Measurements from ENCODE around the gene HLA-G. TPM values are rescaled to one million over a fixed set of nuclear protein-coding genes. Genes with fewer than 3 reads are reported as not detected.
A peak's percentile ranks its signal among the peaks of the same experiment; 100 is the strongest.

Gene HLA-G
- total RNA-seq, 4 donors from 2014 or later: not detected

DNA sequence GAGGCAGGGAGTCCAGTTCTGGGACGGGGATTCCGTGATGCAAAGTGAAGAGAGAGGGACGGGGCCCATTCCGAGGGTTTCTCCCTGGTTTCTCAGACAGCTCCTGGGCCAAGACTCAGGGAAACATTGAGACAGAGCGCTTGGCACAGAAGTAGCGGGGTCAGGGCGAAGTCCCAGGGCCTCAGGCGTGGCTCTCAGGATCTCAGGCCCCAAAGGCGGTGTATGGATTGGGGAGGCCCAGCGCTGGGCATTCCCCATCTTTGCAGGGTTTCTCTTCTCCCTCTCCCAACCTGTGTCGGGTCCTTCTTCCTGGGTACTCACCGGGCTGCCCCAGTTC is 35.9 kb upstream of the HLA-G start:
- no peaks in the 10 kb centered on the region for H3K9me3 ChIP-seq
- peak; percentile 32 for ATAC-seq
- no peaks in the 10 kb centered on the region for H3K36me3 ChIP-seq
- peak overlapping the region in 1 of 4 donors; percentile 70 for H3K27ac ChIP-seq
- peaks cover 0 to 20% (median 0%) of the 10 kb centered on the region in 3 donors for H3K4me1 ChIP-seq
- 75 to 100% methylated on average over 3 to 6 of the region's 12 CpGs for WGBS, 2 donors (ENCODE audit: low coverage in 1 of 2)
- H3K4me3 ChIP-seq: peak overlapping the region; percentile 21 to 66
- no peak for TF ChIP-seq POLR2AphosphoS5 (IDR thresholded peaks at IDR 0.05)
- TF ChIP-seq EP300 (IDR thresholded peaks at IDR 0.05): no peak
- TF ChIP-seq, protein P1, sequence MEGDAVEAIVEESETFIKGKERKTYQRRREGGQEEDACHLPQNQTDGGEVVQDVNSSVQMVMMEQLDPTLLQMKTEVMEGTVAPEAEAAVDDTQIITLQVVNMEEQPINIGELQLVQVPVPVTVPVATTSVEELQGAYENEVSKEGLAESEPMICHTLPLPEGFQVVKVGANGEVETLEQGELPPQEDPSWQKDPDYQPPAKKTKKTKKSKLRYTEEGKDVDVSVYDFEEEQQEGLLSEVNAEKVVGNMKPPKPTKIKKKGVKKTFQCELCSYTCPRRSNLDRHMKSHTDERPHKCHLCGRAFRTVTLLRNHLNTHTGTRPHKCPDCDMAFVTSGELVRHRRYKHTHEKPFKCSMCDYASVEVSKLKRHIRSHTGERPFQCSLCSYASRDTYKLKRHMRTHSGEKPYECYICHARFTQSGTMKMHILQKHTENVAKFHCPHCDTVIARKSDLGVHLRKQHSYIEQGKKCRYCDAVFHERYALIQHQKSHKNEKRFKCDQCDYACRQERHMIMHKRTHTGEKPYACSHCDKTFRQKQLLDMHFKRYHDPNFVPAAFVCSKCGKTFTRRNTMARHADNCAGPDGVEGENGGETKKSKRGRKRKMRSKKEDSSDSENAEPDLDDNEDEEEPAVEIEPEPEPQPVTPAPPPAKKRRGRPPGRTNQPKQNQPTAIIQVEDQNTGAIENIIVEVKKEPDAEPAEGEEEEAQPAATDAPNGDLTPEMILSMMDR (IDR thresholded peaks at IDR 0.05): no peak
- no peak for TF ChIP-seq POLR2A (IDR thresholded peaks at IDR 0.05)
- H3K27me3 ChIP-seq: peaks cover 45% of the 10 kb centered on the region

DNA sequence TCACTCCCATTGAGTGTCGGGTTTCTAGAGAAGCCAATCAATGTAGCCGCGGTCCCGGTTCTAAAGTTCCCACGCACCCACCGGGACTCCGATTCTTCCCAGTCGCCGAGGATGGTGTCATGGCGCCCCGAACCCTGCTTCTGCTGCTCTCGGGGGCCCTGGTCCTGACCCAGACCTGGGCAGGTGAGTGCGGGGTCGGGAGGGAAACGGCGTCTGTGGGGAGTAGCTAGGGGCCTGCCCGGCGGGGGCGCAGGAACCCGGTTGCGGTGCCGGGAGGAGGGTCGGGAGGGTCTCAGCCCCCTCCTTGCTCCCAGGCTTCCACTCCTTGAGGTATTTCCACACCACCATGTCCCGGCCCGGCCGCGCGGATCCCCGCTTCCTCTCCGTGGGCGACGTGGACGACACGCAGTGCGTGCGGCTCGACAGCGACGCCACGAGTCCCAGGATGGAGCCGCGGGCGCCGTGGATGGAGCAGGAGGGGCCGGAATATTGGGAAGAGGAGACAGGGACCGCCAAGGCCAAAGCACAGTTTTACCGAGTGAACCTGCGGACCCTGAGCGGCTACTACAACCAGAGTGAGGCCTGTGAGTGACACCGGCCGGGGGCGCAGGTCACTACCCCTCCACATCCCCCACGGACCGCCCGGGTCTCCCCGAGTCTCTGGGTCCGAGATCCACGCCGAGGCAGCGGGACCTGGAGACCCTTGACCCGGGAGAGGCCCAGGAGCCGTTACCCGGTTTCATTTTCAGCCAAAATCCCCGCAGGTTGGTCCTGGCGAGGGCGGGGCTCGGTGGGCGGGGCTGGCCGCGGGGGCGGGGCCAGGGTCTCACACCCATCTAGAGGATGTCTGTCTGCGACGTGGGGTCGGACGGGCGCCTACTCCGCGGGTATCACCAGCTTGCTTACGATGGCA is 35.2 kb upstream of the HLA-G start:
- peak; percentile 93 for ATAC-seq
- Histone ChIP-seq H3K4me3 (peak overlapping the region; percentile 21 to 66), H3K27ac (peak overlapping the region in 2 of 4 donors; percentile 20 to 70), H3K4me1 (peaks cover 0 to 20% (median 0%) of the 10 kb centered on the region in 3 donors), H3K9me3 (no peaks in the 10 kb centered on the region), H3K36me3 (no peaks in the 10 kb centered on the region), H3K27me3 (peaks cover 45% of the 10 kb centered on the region)
- no CpG with 5 or more reads among the region's 79 CpGs for WGBS, 2 donors (ENCODE audit: low coverage in 1 of 2)
- TF ChIP-seq, protein P1 (IDR thresholded peaks at IDR 0.05): peak in 3 of 4 experiments; percentile 63 to 77 (median 76)
- TF ChIP-seq POLR2A (IDR thresholded peaks at IDR 0.05) (no peak), POLR2AphosphoS5 (IDR thresholded peaks at IDR 0.05) (no peak)

DNA sequence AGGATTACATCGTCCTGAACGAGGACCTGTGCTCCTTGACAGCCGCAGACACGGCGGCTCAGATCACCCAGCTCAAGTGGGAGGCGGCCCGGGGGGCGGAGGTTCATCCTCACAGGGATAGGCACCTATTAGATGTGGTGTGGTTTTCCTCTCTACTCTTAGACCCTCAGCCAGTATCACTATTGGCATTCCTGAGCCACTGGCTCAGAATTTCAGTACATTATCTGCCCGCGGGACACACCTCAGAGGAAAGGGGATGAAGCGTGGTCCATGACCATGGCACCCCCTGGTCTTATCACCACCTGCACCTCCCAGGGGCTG is 34.6 kb upstream of the HLA-G start:
- no CpG with 5 or more reads among the region's 11 CpGs for WGBS, 2 donors (ENCODE audit: low coverage in 1 of 2)
- no peaks in the 10 kb centered on the region for H3K36me3 ChIP-seq
- TF ChIP-seq, protein P1 (IDR thresholded peaks at IDR 0.05): no peak
- TF ChIP-seq POLR2A (IDR thresholded peaks at IDR 0.05) (no peak), EP300 (IDR thresholded peaks at IDR 0.05) (no peak), POLR2AphosphoS5 (IDR thresholded peaks at IDR 0.05) (no peak)
- H3K4me1 ChIP-seq: peaks cover 0 to 20% (median 0%) of the 10 kb centered on the region in 3 donors
- H3K9me3 ChIP-seq: no peaks in the 10 kb centered on the region
- peaks cover 48% of the 10 kb centered on the region for H3K27me3 ChIP-seq
- H3K27ac ChIP-seq: peak overlapping the region in 1 of 4 donors; percentile 20
- ATAC-seq: no peak
- H3K4me3 ChIP-seq: peak overlapping the region; percentile 21 to 66

DNA sequence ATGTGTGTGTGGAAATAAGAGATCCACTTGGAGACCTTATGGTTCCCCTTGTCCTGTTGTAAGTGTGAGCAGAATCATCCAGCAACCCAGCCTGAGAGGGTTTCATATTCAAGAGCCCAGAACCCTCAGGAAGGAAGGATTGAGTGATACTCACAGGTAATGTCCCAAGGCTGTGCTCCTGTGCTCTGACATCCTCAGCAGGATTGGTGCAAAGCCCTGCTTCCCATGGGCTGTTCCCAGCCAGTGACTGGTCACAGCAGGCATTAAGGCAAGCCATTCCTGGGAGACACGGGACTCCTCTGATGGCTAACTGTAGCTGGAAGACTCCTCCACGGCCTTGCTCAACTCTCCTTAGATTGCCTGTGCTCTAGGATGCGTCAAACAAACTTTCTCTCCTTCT is 33.8 kb upstream of the HLA-G start:
- Histone ChIP-seq H3K4me1 (peaks cover 0 to 20% (median 0%) of the 10 kb centered on the region in 3 donors), H3K27ac (no peak overlapping the region), H3K9me3 (no peaks in the 10 kb centered on the region), H3K4me3 (no peak overlapping the region), H3K27me3 (peaks cover 45% of the 10 kb centered on the region), H3K36me3 (no peaks in the 10 kb centered on the region)
- 61 to 88% methylated on average over 1 to 3 of the region's 3 CpGs for WGBS, 2 donors (ENCODE audit: low coverage in 1 of 2)
- TF ChIP-seq EP300 (IDR thresholded peaks at IDR 0.05): no peak
- TF ChIP-seq POLR2A (IDR thresholded peaks at IDR 0.05): no peak
- TF ChIP-seq POLR2AphosphoS5 (IDR thresholded peaks at IDR 0.05): no peak
- TF ChIP-seq, protein P1 (IDR thresholded peaks at IDR 0.05): no peak
- ATAC-seq: no peak

DNA sequence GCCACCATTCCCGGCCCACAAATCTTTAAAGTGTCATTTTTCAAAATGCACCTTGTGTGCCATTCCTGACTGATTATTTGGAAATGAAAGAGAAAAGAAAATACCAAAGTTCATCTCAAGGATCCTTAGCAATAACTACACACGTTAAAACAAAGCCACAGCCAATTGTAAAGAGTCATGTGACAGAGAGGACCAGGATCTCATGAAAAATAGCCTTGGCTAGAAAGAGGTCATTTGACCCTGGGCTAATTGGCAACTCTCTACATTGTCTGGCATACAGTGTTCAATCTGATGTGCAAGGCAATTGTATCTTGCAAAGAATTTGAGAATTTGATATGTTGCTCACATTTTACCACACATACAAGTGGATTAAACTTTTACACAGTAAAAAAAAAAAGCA is 31.6 kb upstream of the HLA-G start:
- peaks cover 62% of the 10 kb centered on the region for H3K27me3 ChIP-seq
- no peaks in the 10 kb centered on the region for H3K36me3 ChIP-seq
- WGBS, 2 donors (ENCODE audit: low coverage in 1 of 2): 22 to 58% methylated on average over 1 to 2 of the region's 2 CpGs
- no peaks in the 10 kb centered on the region for H3K9me3 ChIP-seq
- H3K27ac ChIP-seq: no peak overlapping the region
- H3K4me1 ChIP-seq: peaks cover 0 to 20% (median 0%) of the 10 kb centered on the region in 3 donors
- H3K4me3 ChIP-seq: no peak overlapping the region
- ATAC-seq: no peak
- TF ChIP-seq, protein P1 (IDR thresholded peaks at IDR 0.05): no peak
- TF ChIP-seq POLR2AphosphoS5 (IDR thresholded peaks at IDR 0.05) (no peak), EP300 (IDR thresholded peaks at IDR 0.05) (no peak), POLR2A (IDR thresholded peaks at IDR 0.05) (no peak)
